Measurements from ENCODE around the gene EYA3. TPM values are rescaled to one million over a fixed set of nuclear protein-coding genes. Genes with fewer than 3 reads are reported as not detected.
A peak's percentile ranks its signal among the peaks of the same experiment; 100 is the strongest.

EYA3 gene
- total RNA-seq, 1 experiment from 2014 or later, result 17.1 TPM

DNA sequence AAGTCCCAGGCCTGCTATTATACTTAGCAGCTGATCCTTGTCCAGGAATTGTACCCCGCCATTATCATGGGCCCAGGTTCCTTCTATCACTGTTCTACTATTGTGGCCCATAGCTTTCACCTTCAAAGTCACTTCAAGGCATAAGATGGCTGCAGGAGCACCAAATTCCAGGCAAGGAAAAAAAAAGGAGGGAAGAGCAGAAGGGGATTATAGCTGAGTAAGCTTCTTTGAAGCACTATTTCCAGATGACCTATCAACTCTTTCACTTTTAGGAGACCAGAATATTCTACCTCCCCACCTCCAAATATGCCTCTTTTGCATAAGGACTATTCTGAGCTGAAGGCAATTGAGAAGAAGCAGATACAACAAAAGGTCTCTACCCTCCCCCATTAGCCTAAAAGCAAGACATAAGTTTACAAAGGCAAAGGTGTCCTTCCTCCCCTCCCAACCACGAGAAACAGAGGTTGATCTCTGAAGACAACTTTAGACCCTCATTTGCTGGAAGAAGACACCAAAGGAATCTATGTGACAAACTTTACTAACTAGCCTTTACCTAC, 46.3 kb upstream of the EYA3 start:
- BruUV-seq (replicated peaks), result no TSS peak
- Histone ChIP-seq H3K27me3 (ENCODE audit: low read length) (no peaks in the 10 kb centered on the region), H3K4me2 (ENCODE audit: low read length) (peak overlapping the region; percentile 24; the same call in 1 of the 2 replicates), H3K36me3 (ENCODE audit: low read depth, low read length) (no peaks in the 10 kb centered on the region), H3K9me2 (replicated peaks; ENCODE audit: low read length) (no peaks in the 10 kb centered on the region), H3K9ac (ENCODE audit: low read length) (0 out of 2 replicates have a peak overlapping the region, but pooled peaks have one; percentile 17), H3K27ac (ENCODE audit: low read length) (peak overlapping the region; percentile 60), H2AFZ (ENCODE audit: low read length) (no peak overlapping the region), H3K9me3 (ENCODE audit: low read length) (no peaks in the 10 kb centered on the region), H3K79me2 (ENCODE audit: low read length) (no peaks in the 10 kb centered on the region), H4K20me1 (ENCODE audit: low read length) (no peaks in the 10 kb centered on the region), H3K4me3 (ENCODE audit: low read length) (no peak overlapping the region), H3K4me1 (ENCODE audit: insufficient read depth, low read length) (peaks cover 42% of the 10 kb centered on the region), H3F3A (ENCODE audit: low read length, unreplicated experiment) (no peaks in the 10 kb centered on the region)
- POLR2A ChIA-PET (ENCODE audit: unreplicated experiment), result no interaction called here
- no peak for ATAC-seq
- TF ChIP-seq EZH2 (IDR thresholded peaks at IDR 0.05; ENCODE audit: low read length, unreplicated experiment), result no peak
- no peak for DNase-seq
- intact Hi-C loops (cut with micrococcal nuclease), result no loop called here
- CTCF ChIA-PET, result interaction anchor here (0.6 to 1.2 kb wide), 3 partner anchors 30 to 46 kb away, joined by 3 to 6 read pairs (median 3); partner anchors contain the start of gene EYA3

DNA sequence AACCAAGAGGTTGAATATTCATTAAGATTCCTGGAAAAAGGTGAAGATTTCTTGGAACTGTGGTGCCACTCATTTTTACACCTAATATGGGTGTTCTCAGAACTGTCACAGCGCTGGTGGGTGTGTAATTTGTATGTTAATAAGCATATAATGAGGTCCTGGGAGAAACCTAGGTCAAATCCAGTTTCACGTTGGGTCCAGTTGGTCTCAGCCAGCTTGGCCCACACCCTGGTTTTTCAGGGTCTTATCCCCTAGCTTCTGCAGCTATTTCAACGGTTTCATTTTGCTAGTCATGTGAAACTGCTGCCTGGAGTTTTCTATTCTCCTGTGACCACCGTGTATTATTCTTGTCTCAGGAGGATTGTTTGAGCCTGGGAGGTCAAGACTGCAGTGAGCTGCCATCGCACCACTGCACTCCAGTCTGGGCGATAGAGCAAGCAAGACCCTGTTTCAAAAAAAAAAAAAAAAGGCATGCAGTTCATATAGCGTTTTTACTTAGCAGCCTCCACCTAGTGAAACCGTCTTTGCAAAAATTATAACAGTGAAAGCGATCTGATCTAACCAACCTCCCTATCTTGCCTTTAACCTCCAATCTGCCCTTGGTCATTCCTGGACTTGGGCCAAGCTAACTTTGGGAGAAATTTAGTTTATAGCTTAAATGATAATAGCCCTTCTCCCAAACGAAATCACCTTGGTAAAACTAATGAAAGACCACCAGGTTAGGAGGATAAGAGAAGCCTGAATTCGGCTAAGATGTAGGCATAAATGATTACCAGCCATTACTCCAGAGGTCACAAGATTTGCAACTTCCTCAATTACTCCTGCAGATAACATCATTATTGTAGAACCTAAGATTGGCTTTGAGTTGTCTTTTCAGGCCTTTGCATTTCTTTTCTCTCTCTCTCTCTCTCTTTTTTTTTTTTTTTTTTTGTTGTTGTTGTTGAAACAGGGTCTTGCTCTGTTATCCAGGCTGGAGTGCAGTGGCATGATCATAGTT, 44.1 kb upstream of the EYA3 start:
- Histone ChIP-seq H2AFZ (ENCODE audit: low read length) (no peak overlapping the region), H3K27ac (ENCODE audit: low read length) (no peak overlapping the region), H3K9ac (ENCODE audit: low read length) (no peak overlapping the region), H3K36me3 (ENCODE audit: low read depth, low read length) (no peaks in the 10 kb centered on the region), H4K20me1 (ENCODE audit: low read length) (no peaks in the 10 kb centered on the region), H3K4me1 (ENCODE audit: insufficient read depth, low read length) (peaks cover 44% of the 10 kb centered on the region), H3K4me3 (ENCODE audit: low read length) (no peak overlapping the region), H3K9me2 (replicated peaks; ENCODE audit: low read length) (no peaks in the 10 kb centered on the region), H3K79me2 (ENCODE audit: low read length) (no peaks in the 10 kb centered on the region), H3K4me2 (ENCODE audit: low read length) (no peak overlapping the region), H3K9me3 (ENCODE audit: low read length) (no peaks in the 10 kb centered on the region), H3K27me3 (ENCODE audit: low read length) (no peaks in the 10 kb centered on the region), H3F3A (ENCODE audit: low read length, unreplicated experiment) (no peaks in the 10 kb centered on the region)
- CTCF ChIA-PET, result no interaction called here
- no TSS peak for BruUV-seq (replicated peaks)
- ATAC-seq (no peak), DNase-seq (no peak)
- intact Hi-C loops (cut with micrococcal nuclease), result no loop called here
- POLR2A ChIA-PET (ENCODE audit: unreplicated experiment), result no interaction called here
- TF ChIP-seq EZH2 (IDR thresholded peaks at IDR 0.05; ENCODE audit: low read length, unreplicated experiment) (no peak), CTCF (conservative IDR thresholded peaks at IDR 0.05; ENCODE audit: low read depth, low read length) (no peak), EZH2phosphoT487 (IDR thresholded peaks at IDR 0.05; ENCODE audit: borderline replicate concordance, low read length) (no peak)

DNA sequence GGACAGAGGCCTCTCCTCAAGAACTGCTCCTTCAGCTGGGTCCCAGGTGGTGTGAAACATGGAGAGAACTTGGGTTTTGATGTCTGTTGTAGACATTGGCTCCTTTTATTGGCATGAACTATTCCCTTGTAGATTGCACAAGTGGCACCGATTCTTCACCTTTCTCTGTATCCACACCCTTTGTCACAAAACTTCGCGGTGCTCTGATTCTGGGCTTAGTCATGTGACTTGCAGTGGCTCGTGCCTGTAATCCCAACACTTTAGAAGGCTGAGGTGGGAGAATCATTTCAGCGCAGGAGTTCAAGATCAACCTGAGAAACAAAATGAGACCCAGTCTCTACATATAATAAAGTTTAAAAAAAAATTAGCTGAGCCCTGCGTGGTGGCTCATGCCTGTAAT, 42.5 kb upstream of the EYA3 start:
- Histone ChIP-seq H3K27me3 (ENCODE audit: low read length) (no peaks in the 10 kb centered on the region), H3K9ac (ENCODE audit: low read length) (no peak overlapping the region), H3K4me3 (ENCODE audit: low read length) (no peak overlapping the region), H2AFZ (ENCODE audit: low read length) (no peak overlapping the region), H3K9me2 (replicated peaks; ENCODE audit: low read length) (no peaks in the 10 kb centered on the region), H3K27ac (ENCODE audit: low read length) (no peak overlapping the region), H3K79me2 (ENCODE audit: low read length) (no peaks in the 10 kb centered on the region), H3K4me1 (ENCODE audit: insufficient read depth, low read length) (peaks cover 28% of the 10 kb centered on the region), H4K20me1 (ENCODE audit: low read length) (no peaks in the 10 kb centered on the region), H3K36me3 (ENCODE audit: low read depth, low read length) (no peaks in the 10 kb centered on the region), H3K9me3 (ENCODE audit: low read length) (no peaks in the 10 kb centered on the region), H3F3A (ENCODE audit: low read length, unreplicated experiment) (no peaks in the 10 kb centered on the region), H3K4me2 (ENCODE audit: low read length) (no peak overlapping the region)
- no TSS peak for BruUV-seq (replicated peaks)
- no peak for ATAC-seq
- CTCF ChIA-PET, result no interaction called here
- DNase-seq, result no peak
- POLR2A ChIA-PET (ENCODE audit: unreplicated experiment), result no interaction called here
- intact Hi-C loops (cut with micrococcal nuclease), result no loop called here
- TF ChIP-seq EZH2phosphoT487 (IDR thresholded peaks at IDR 0.05; ENCODE audit: borderline replicate concordance, low read length) (no peak), CTCF (conservative IDR thresholded peaks at IDR 0.05; ENCODE audit: low read depth, low read length) (no peak), EZH2 (IDR thresholded peaks at IDR 0.05; ENCODE audit: low read length, unreplicated experiment) (no peak)

Data from PC-3 (cell line).